ENCODE data around the gene SLC6A5. TPM values are rescaled to one million over a fixed set of nuclear protein-coding genes. Genes with fewer than 3 reads are reported as not detected.

SLC6A5 gene
- total RNA-seq, 2 donors from 2014 or later, result not detected

DNA sequence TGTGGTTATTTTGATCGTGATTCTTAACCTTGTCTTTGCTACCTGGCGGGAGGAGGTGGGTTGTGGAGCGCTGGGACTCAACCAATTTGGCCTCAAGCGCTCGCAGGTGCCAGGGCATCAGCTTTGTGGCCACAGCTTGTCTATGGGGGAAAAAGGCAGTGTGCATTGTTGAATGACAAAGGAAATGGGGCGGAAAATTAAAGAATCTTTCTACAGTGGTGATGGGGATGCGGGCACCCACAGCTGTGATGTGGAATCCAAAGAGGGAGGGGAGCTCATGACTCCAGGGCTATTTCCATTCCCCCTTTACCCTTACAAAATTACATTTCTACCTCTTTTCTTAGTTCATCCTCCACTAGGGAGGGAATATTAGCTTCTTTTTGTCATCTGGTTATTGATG is 1.1 kb downstream of the SLC6A5 start:
- 5 to 20% methylated on average over 7 of the region's 7 CpGs for WGBS, 2 donors
- ATAC-seq, result no peak
- intact Hi-C loops (cut with DNase I), result loop anchor here (5.0 to 10.0 kb wide), 2 partner anchors 206 to 458 kb away; no protein-coding TSS in a partner anchor

GRCh38 chr11:20601221-20601914 is 2.0 kb downstream of the SLC6A5 start:
- H3K4me3 ChIP-seq, result no peak overlapping the region
- H3K9me3 ChIP-seq, result peaks cover 0 to 3% (median 0%) of the 10 kb centered on the region in 3 donors
- no peaks in the 10 kb centered on the region for H3K36me3 ChIP-seq (replicated peaks in 1 of 2; ENCODE audit: insufficient read depth in 1 of 2, low read depth in 2 of 2)
- TF ChIP-seq, protein P1, sequence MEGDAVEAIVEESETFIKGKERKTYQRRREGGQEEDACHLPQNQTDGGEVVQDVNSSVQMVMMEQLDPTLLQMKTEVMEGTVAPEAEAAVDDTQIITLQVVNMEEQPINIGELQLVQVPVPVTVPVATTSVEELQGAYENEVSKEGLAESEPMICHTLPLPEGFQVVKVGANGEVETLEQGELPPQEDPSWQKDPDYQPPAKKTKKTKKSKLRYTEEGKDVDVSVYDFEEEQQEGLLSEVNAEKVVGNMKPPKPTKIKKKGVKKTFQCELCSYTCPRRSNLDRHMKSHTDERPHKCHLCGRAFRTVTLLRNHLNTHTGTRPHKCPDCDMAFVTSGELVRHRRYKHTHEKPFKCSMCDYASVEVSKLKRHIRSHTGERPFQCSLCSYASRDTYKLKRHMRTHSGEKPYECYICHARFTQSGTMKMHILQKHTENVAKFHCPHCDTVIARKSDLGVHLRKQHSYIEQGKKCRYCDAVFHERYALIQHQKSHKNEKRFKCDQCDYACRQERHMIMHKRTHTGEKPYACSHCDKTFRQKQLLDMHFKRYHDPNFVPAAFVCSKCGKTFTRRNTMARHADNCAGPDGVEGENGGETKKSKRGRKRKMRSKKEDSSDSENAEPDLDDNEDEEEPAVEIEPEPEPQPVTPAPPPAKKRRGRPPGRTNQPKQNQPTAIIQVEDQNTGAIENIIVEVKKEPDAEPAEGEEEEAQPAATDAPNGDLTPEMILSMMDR (IDR thresholded peaks at IDR 0.05), result no peak
- WGBS, 2 donors, result 4 to 6% methylated on average over 15 to 57 of the region's 63 CpGs
- ATAC-seq, result no peak
- intact Hi-C loops (cut with DNase I), result loop anchor here (5.0 to 10.0 kb wide), 2 partner anchors 207 to 459 kb away; no protein-coding TSS in a partner anchor
- H3K27me3 ChIP-seq, result peaks cover 0 to 37% of the 10 kb centered on the region in 2 donors
- no peak for DNase-seq
- H3K27ac ChIP-seq, result no peak overlapping the region
- peaks cover 6% of the 10 kb centered on the region for H3K4me1 ChIP-seq

More for the DNA sequence above, 1.1 kb downstream of the SLC6A5 start:
- peaks cover 0 to 37% of the 10 kb centered on the region in 2 donors for H3K27me3 ChIP-seq
- no peaks in the 10 kb centered on the region for H3K36me3 ChIP-seq (replicated peaks in 1 of 2; ENCODE audit: insufficient read depth in 1 of 2, low read depth in 2 of 2)
- no peak overlapping the region for H3K4me3 ChIP-seq
- DNase-seq, result no peak
- TF ChIP-seq POLR2A (IDR thresholded peaks at IDR 0.05), result no peak
- TF ChIP-seq, protein P1 (IDR thresholded peaks at IDR 0.05), result no peak
- H3K4me1 ChIP-seq, result peaks cover 6% of the 10 kb centered on the region
- peaks cover 0 to 3% (median 0%) of the 10 kb centered on the region in 3 donors for H3K9me3 ChIP-seq
- no peak overlapping the region for H3K27ac ChIP-seq

- ATAC-seq (no peak), DNase-seq (no peak)
- intact Hi-C loops (cut with DNase I), result loop anchor here (5.0 to 10.0 kb wide), 2 partner anchors 210 to 462 kb away; no protein-coding TSS in a partner anchor
- TF ChIP-seq POLR2A (IDR thresholded peaks at IDR 0.05), result no peak
- TF ChIP-seq, protein P1 (IDR thresholded peaks at IDR 0.05), result no peak
- Histone ChIP-seq H3K9me3 (peaks cover 0 to 3% (median 0%) of the 10 kb centered on the region in 3 donors), H3K4me3 (no peak overlapping the region), H3K27me3 (peaks cover 0 to 16% of the 10 kb centered on the region in 2 donors), H3K27ac (no peak overlapping the region), H3K4me1 (no peaks in the 10 kb centered on the region), H3K36me3 (replicated peaks in 1 of 2; ENCODE audit: insufficient read depth in 1 of 2, low read depth in 2 of 2) (no peaks in the 10 kb centered on the region)
- WGBS, 2 donors, result 7 to 28% methylated on average over 12 to 25 of the region's 25 CpGs
These were observed 4.9 kb downstream of the SLC6A5 start for GRCh38 chr11:20604295-20604803.

DNA sequence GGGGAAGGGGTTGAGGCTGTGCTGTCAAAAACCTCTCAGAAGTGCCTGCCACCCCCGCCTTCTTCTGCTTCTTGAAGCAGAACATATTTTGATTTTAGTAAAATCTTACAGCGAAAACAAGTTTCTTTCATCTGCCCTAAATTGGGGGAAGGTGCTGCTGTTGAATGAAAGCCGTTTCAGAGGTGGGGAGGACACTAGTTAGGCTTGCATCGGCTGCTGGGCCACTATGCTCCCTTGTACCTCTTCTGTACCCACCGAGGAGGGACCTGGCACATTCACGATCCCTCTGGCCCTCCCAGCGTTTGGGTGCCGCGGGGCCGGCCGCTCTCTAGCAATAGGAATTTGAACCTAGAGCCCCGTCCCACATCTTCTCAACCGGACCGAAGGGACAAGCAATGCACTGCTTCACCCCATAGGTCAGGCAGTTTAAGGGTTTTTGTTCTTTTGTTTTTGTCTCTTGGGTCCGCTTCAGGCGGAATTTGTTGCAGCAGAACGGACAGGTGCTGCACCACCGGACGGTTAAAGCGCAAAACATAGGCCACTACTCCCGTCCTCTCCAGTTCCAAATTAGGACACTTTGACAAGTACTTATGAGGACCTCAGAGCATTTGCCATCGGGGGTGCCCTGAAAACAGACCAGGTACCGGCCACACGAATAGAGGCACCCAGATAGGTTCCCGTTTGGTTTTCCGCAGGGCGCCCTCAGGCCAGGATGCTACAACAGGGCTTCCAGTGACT is 5.6 kb downstream of the SLC6A5 start:
- Histone ChIP-seq H3K36me3 (replicated peaks in 1 of 2; ENCODE audit: insufficient read depth in 1 of 2, low read depth in 2 of 2) (no peaks in the 10 kb centered on the region), H3K27ac (no peak overlapping the region), H3K9me3 (no peaks in the 10 kb centered on the region), H3K4me3 (no peak overlapping the region), H3K27me3 (peaks cover 0 to 16% of the 10 kb centered on the region in 2 donors), H3K4me1 (peaks cover 4% of the 10 kb centered on the region)
- intact Hi-C loops (cut with DNase I), result loop anchor here (5.0 to 10.0 kb wide), 2 partner anchors 210 to 463 kb away; no protein-coding TSS in a partner anchor
- ATAC-seq, result no peak
- DNase-seq, result no peak
- TF ChIP-seq, protein P1 (IDR thresholded peaks at IDR 0.05), result no peak
- 0 to 6% methylated on average over 15 to 27 of the region's 27 CpGs for WGBS, 2 donors

Measured in body of pancreas (tissue), 4 donors.